Stimulated activated CD4-positive, alpha-beta T cell treated with anti-CD3 and anti-CD28 coated beads, Interleukin-4, amount 100 ng/mL, for 48 hours (primary cell): ENCODE measurements around the gene PRELP.

Experiments
- DNase-seq, 2 donors: peaks; one replicate each; pipeline ENCODE4 v3.0.0-alpha.2; 2020; ENCODE audit warnings: low read depth in 2 of 2

The PRELP gene

DNA sequence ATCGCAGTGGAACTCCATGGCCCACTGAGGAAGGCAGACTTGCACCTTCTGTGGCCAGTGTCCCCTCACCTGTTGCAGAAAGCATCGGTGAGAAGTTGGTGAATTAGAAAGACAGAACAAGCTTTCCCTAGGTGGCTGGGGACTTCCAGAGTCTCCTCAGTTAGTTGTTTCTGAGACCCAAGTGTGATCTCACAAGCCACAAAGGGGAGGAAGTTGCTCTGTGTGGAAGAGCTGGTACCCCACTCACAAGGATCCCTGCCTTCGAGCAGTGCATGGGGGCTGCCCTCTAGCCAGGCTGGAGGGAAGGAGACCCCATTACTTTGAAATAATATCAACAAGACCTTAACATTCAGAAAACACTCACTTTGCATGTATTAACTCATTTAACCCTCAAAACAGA, 2.1 kb downstream of the PRELP start:
- no peak for DNase-seq

DNA sequence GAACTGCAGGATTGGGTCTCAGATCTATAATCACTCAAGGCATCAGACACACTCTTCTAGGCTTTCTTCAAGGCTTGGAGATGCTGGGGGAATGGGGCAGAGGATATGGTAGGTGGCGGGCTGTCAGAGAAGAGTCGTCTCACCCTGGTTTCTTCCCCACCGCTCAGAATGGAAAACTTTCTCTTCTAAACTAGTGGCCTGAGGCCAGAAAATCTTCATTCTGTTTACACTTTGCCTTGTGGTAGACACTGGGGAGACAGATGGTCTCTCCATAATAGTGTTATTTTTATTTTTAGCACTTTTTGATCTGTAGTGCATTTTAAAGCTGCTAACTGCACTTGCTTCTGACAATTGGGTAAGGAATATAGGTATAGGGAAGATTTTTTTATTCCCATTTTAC, 2.6 kb downstream of the PRELP start:
- DNase-seq = no peak

- no peak for DNase-seq
Measured at GRCh38 chr1:203478986-203479385, 3.4 kb downstream of the PRELP start.

DNA sequence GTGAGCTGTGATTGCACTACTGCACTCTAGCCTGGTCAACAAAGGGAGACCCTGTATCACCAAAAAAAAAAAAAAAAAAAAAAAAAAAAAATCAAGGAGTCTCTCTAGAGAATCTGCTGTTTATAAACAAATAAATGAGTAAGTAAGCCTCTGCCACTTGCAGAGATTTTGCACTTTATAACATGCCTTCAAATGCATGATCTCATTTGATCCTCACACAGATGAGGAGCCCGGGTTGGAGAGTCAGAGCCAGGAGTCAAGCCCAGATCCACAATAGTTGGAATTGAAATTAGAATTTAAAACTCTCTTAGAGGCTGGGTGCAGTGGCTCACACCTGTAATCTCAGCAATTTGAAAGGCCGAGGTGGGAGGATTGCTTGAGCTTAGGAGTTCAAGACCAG, 4.0 kb downstream of the PRELP start:
- no peak for DNase-seq

- DNase-seq = no peak
Measured at GRCh38 chr1:203480084-203480483, 4.5 kb downstream of the PRELP start.

DNA sequence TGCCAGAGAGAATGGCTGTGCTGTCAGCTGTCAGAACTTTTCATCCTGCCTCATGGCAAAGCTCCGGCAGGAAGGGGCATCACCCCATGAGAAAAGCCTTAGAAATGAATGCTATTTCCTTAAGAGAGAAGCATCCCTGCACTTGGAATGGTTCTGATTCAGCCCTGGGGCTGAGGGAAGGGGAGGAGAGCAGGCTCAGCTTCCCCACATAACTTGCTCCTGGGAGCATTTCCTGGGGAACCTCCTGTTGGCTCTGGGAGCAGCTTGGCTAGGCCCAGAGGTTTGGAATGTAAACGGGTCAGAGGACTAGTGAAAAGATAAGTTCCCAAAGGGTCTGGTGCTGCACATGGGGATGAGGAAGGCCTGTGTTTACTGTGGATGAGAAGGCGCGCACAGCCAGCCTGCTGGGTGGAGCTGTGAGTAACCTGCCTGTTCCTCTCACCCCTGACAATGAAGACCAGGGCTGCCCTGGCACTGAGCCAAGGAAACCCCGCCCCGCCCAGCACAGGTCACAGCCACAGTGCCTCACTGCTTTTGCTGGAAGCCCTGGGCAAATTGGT, 5.0 kb downstream of the PRELP start:
- DNase-seq = peak in 1 of 2 donors; percentile 38

DNA sequence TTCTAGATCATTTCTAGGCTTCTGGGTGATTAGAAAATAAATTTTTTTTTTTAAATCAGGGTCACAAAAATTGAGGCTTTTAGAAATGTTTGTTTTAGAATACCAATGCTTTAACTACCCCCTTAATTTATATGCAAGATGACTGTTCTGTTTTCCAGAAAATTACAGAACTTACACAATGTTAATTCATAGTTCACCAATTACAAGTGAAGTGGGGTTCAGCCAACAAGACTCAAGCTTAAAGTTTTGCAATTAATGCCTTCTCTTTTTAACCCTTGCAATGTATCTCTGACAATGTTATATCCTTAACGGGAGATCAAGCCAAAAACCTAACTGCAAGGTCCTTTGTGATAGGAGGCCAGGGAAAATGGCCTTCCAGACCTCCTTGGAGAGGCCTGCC, 5.6 kb downstream of the PRELP start:
- DNase-seq = no peak

- no peak for DNase-seq
Measured at GRCh38 chr1:203486618-203487370, 11.2 kb downstream of the PRELP start.

DNA sequence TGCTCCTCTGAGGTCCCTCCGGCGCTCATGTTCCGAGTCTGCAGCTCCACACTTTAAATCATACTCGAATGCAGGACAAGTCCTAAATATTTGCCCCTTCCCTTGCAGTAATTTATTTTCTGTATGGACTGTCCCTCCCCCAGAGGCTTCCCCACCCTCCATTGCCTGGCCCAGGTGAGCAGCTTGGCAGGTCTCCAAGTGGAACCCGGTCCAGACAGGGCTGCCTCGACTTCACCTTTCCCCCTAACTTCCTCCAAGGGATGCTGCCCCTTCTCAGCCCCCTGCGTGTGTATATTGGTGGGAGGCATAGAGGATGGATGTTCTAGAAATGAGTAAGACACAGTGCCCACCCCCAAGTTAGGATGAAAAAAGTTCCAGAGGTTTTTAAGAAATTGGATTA, 12.9 kb downstream of the PRELP start:
- DNase-seq = no peak

GRCh38 chr1:203490607-203491006, 15.0 kb downstream of the PRELP start:
- DNase-seq = no peak

GRCh38 chr1:203491664-203492063, 16.1 kb downstream of the PRELP start:
- no peak for DNase-seq

GRCh38 chr1:203492082-203492747, 16.6 kb downstream of the PRELP start:
- no peak for DNase-seq

- DNase-seq = no peak
Measured at GRCh38 chr1:203492748-203493130, 17.1 kb downstream of the PRELP start.

GRCh38 chr1:203493901-203494300, 18.3 kb downstream of the PRELP start, which contains the start of gene OPTC:
Gene OPTC (plus strand): TSS chr1:203494153. CDS start chr1:203496006, 1,853 bp downstream.
- DNase-seq = no peak

GRCh38 chr1:203495845-203496244, 20.2 kb downstream of the PRELP start:
- no peak for DNase-seq

- no peak for DNase-seq
Measured at GRCh38 chr1:203497269-203497777, 21.7 kb downstream of the PRELP start.

- DNase-seq = no peak
Measured at GRCh38 chr1:203499643-203500278, 24.2 kb downstream of the PRELP start.

- DNase-seq = no peak
Measured at GRCh38 chr1:203500279-203500678, 24.7 kb downstream of the PRELP start.

GRCh38 chr1:203503836-203504235, 28.2 kb downstream of the PRELP start:
- no peak for DNase-seq

DNA sequence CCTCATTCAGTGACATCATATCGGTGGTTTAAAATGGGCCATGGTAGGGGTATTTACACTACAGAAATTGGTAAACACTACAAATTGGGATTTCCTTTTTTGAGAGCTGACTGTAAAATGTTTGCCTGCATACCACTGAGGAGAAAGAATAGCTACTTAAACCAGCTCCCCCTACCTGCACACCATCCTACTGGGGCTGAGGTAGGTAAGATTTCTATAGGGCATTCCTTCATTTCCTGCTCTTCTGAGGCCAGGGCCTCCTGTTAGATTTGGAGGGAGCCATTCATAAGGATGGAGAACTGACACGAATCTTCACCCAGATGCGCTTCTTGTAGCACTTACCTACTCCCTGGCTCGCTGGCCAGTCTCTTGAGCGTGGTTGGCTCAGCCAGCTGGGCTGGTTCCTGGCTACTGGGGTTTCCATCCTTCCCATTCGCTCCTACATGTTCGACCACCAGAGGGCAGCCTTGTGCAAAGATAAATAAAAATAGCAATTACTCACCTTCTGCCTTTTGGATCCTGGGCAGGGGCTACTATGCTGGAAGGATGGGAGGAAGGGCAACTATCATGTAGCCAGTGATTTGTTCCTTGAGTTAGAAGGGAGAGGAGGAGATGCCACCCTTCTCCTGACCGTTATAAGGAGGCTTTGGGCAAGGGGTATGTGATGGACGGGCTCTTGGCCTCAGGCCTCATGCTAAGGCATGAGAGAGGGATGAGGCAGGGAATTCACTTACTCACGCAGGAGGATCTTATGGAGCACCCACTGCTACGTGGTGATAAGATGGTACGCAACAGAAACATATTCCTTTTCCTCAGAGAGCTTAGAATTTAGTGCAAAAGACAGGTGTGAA, 29.0 kb downstream of the PRELP start:
- peak; percentile 68 to 76 for DNase-seq

DNA sequence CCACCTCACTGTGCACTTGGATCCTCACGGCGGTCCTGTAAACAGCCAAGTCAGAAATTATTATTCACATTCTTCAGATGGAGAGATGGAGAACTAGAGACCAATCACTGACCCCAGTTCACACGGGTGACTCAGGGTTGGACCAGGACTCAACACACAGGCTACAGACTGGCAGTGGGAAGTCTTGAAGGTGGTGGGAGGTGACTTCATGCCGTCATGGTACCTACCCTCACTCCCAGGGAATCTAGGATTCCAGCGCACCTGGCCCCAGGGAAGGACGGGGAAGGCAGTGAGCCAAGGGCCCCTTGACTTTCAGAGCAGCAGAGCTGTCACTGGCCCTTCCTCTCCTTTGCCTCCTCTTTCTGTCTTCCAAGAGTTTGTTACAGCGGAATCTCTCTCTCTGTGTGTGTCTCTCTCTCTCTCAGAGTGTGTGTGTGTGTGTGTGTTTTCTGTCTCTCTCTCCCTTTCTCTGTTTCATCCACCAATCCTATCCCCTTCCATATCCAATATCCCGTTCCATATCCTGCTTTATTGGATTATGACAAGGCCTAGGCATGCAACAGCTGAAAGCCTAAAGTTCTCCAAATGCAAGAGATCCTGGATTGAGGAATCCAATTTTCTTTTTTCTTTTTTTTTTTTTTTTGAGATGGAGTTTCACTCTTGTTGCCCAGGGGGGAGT, 30.1 kb downstream of the PRELP start:
- no peak for DNase-seq
